GM19023 (cell line): Measurements from ENCODE around the gene ZIC5.
"Not testable (repeated sequence)": the region's sequence is repeated elsewhere in the genome, so short reads cannot be mapped to it uniquely, and the experiment has no call there.

Experiments
- ATAC-seq: cut with Tn5 transposase; IDR thresholded peaks from one replicate; pipeline ENCODE4 v1.9.1; 2021; ENCODE audit warnings: mild to moderate bottlenecking, moderate library complexity; ENCODE audit not compliant: unreplicated experiment

ZIC5 gene

GRCh38 chr13:99961636-99962035, 9.9 kb downstream of the ZIC5 start:
- ATAC-seq = no peak

- no peak for ATAC-seq
Observed at GRCh38 chr13:99960663-99961311, 10.8 kb downstream of the ZIC5 start.

- no peak for ATAC-seq
Observed at GRCh38 chr13:99959540-99960230, 11.9 kb downstream of the ZIC5 start.

- ATAC-seq = no peak
Observed at GRCh38 chr13:99959127-99959539, 12.4 kb downstream of the ZIC5 start.

GRCh38 chr13:99958406-99959126, 13.0 kb downstream of the ZIC5 start:
- ATAC-seq = no peak

- no peak for ATAC-seq
Observed at GRCh38 chr13:99956473-99957349, 14.9 kb downstream of the ZIC5 start.

GRCh38 chr13:99955747-99956472, 15.7 kb downstream of the ZIC5 start:
- no peak for ATAC-seq

- no peak for ATAC-seq
Observed at GRCh38 chr13:99955107-99955746, 16.3 kb downstream of the ZIC5 start.

- no peak for ATAC-seq
Observed at GRCh38 chr13:99953138-99953755, 18.3 kb downstream of the ZIC5 start.

GRCh38 chr13:99951666-99952065, 19.9 kb downstream of the ZIC5 start:
- ATAC-seq = not testable (repeated sequence)

- no peak for ATAC-seq
Observed at GRCh38 chr13:99949679-99950413, 21.7 kb downstream of the ZIC5 start.

- no peak for ATAC-seq
Observed at GRCh38 chr13:99948907-99949678, 22.5 kb downstream of the ZIC5 start.

GRCh38 chr13:99948411-99948810, 23.2 kb downstream of the ZIC5 start:
- ATAC-seq = no peak

- no peak for ATAC-seq
Observed at GRCh38 chr13:99947666-99948065, 23.9 kb downstream of the ZIC5 start.

- not testable (repeated sequence) for ATAC-seq
Observed at GRCh38 chr13:99945515-99945914, 26.1 kb downstream of the ZIC5 start.

- no peak for ATAC-seq
Observed at GRCh38 chr13:99944606-99945005, 27.0 kb downstream of the ZIC5 start.

GRCh38 chr13:99944102-99944501, 27.5 kb downstream of the ZIC5 start:
- ATAC-seq = no peak

- no peak for ATAC-seq
Observed at GRCh38 chr13:99941911-99942310, 29.7 kb downstream of the ZIC5 start.
